ENCODE data around the gene KCNMA1. TPM values are rescaled to one million over a fixed set of nuclear protein-coding genes. Genes with fewer than 3 reads are reported as not detected.

KCNMA1 gene
- total and polyA plus RNA-seq, 4 donors, result 36.2 to 95.0 (median 54.3) TPM

GRCh38 chr10:77120012-77120411 lies 517.6 kb downstream of the KCNMA1 start:
- no peaks in the 10 kb centered on the region for H3K36me3 ChIP-seq (ENCODE audit: control insufficient read depth, insufficient read depth, low read length)
- H3K9me3 ChIP-seq (ENCODE audit: control insufficient read depth, insufficient read depth, low read length), result no peaks in the 10 kb centered on the region
- no peaks in the 10 kb centered on the region for H3K27me3 ChIP-seq (ENCODE audit: control insufficient read depth, insufficient read depth, low read length)
- H3K4me1 ChIP-seq (ENCODE audit: control insufficient read depth, insufficient read depth, low read length), result peaks cover 3% of the 10 kb centered on the region
- WGBS (ENCODE audit: insufficient coverage), result 50% methylated on average over 1 of the region's 4 CpGs
- H3K27ac ChIP-seq (ENCODE audit: low read depth, low read length), result no peak overlapping the region
- H3K4me3 ChIP-seq (ENCODE audit: low read depth, low read length), result no peak overlapping the region
- peak in 1 of 6 donors; percentile 72 for DNase-seq (ENCODE audit: low read depth in 4 of 6, low spot score in 6 of 6)

- Histone ChIP-seq H3K27me3 (ENCODE audit: control insufficient read depth, insufficient read depth, low read length) (no peaks in the 10 kb centered on the region), H3K4me3 (ENCODE audit: low read depth, low read length) (no peak overlapping the region), H3K36me3 (ENCODE audit: control insufficient read depth, insufficient read depth, low read length) (no peaks in the 10 kb centered on the region), H3K27ac (ENCODE audit: low read depth, low read length) (no peak overlapping the region), H3K9me3 (ENCODE audit: control insufficient read depth, insufficient read depth, low read length) (no peaks in the 10 kb centered on the region), H3K4me1 (ENCODE audit: control insufficient read depth, insufficient read depth, low read length) (peaks cover 3% of the 10 kb centered on the region)
- no peak for DNase-seq (ENCODE audit: low read depth in 4 of 6, low spot score in 6 of 6)
- WGBS (ENCODE audit: insufficient coverage), result 85% methylated on average over 6 of the region's 8 CpGs
These were observed 518.9 kb downstream of the KCNMA1 start for GRCh38 chr10:77118603-77119282.

GRCh38 chr10:77117501-77117900 lies 520.1 kb downstream of the KCNMA1 start:
- DNase-seq (ENCODE audit: low read depth in 4 of 6, low spot score in 6 of 6), result no peak
- Histone ChIP-seq H3K27ac (ENCODE audit: low read depth, low read length) (no peak overlapping the region), H3K4me1 (ENCODE audit: control insufficient read depth, insufficient read depth, low read length) (peaks cover 3% of the 10 kb centered on the region), H3K9me3 (ENCODE audit: control insufficient read depth, insufficient read depth, low read length) (no peaks in the 10 kb centered on the region), H3K4me3 (ENCODE audit: low read depth, low read length) (no peak overlapping the region), H3K36me3 (ENCODE audit: control insufficient read depth, insufficient read depth, low read length) (no peaks in the 10 kb centered on the region), H3K27me3 (ENCODE audit: control insufficient read depth, insufficient read depth, low read length) (no peaks in the 10 kb centered on the region)
- WGBS (ENCODE audit: insufficient coverage), result 67% methylated on average over 1 of the region's 2 CpGs

GRCh38 chr10:77116904-77117303 lies 520.7 kb downstream of the KCNMA1 start:
- Histone ChIP-seq H3K36me3 (ENCODE audit: control insufficient read depth, insufficient read depth, low read length) (no peaks in the 10 kb centered on the region), H3K9me3 (ENCODE audit: control insufficient read depth, insufficient read depth, low read length) (no peaks in the 10 kb centered on the region), H3K27me3 (ENCODE audit: control insufficient read depth, insufficient read depth, low read length) (no peaks in the 10 kb centered on the region), H3K27ac (ENCODE audit: low read depth, low read length) (no peak overlapping the region), H3K4me3 (ENCODE audit: low read depth, low read length) (no peak overlapping the region), H3K4me1 (ENCODE audit: control insufficient read depth, insufficient read depth, low read length) (peaks cover 2% of the 10 kb centered on the region)
- DNase-seq (ENCODE audit: low read depth in 4 of 6, low spot score in 6 of 6), result no peak
- WGBS (ENCODE audit: insufficient coverage), result no CpG with 5 or more reads among the region's 2 CpGs

GRCh38 chr10:77114181-77114821 lies 523.3 kb downstream of the KCNMA1 start:
- no peaks in the 10 kb centered on the region for H3K9me3 ChIP-seq (ENCODE audit: control insufficient read depth, insufficient read depth, low read length)
- 43% methylated on average over 3 of the region's 4 CpGs for WGBS (ENCODE audit: insufficient coverage)
- no peak for DNase-seq (ENCODE audit: low read depth in 4 of 6, low spot score in 6 of 6)
- H3K36me3 ChIP-seq (ENCODE audit: control insufficient read depth, insufficient read depth, low read length), result no peaks in the 10 kb centered on the region
- no peaks in the 10 kb centered on the region for H3K4me1 ChIP-seq (ENCODE audit: control insufficient read depth, insufficient read depth, low read length)
- no peaks in the 10 kb centered on the region for H3K27me3 ChIP-seq (ENCODE audit: control insufficient read depth, insufficient read depth, low read length)
- no peak overlapping the region for H3K27ac ChIP-seq (ENCODE audit: low read depth, low read length)
- H3K4me3 ChIP-seq (ENCODE audit: low read depth, low read length), result no peak overlapping the region

- no peaks in the 10 kb centered on the region for H3K36me3 ChIP-seq (ENCODE audit: control insufficient read depth, insufficient read depth, low read length)
- 44% methylated on average over 6 of the region's 12 CpGs for WGBS (ENCODE audit: insufficient coverage)
- no peaks in the 10 kb centered on the region for H3K9me3 ChIP-seq (ENCODE audit: control insufficient read depth, insufficient read depth, low read length)
- peak; percentile 24 to 90 (median 52) for DNase-seq (ENCODE audit: low read depth in 4 of 6, low spot score in 6 of 6)
- no peak overlapping the region for H3K4me3 ChIP-seq (ENCODE audit: low read depth, low read length)
- no peak overlapping the region for H3K27ac ChIP-seq (ENCODE audit: low read depth, low read length)
- no peaks in the 10 kb centered on the region for H3K27me3 ChIP-seq (ENCODE audit: control insufficient read depth, insufficient read depth, low read length)
- H3K4me1 ChIP-seq (ENCODE audit: control insufficient read depth, insufficient read depth, low read length), result no peaks in the 10 kb centered on the region
These were observed 525.7 kb downstream of the KCNMA1 start for GRCh38 chr10:77111611-77112550.

GRCh38 chr10:77110757-77111156 lies 526.9 kb downstream of the KCNMA1 start:
- no peaks in the 10 kb centered on the region for H3K27me3 ChIP-seq (ENCODE audit: control insufficient read depth, insufficient read depth, low read length)
- WGBS (ENCODE audit: insufficient coverage), result 66% methylated on average over 3 of the region's 4 CpGs
- DNase-seq (ENCODE audit: low read depth in 4 of 6, low spot score in 6 of 6), result peak in 1 of 6 donors; percentile 67
- H3K27ac ChIP-seq (ENCODE audit: low read depth, low read length), result no peak overlapping the region
- no peaks in the 10 kb centered on the region for H3K9me3 ChIP-seq (ENCODE audit: control insufficient read depth, insufficient read depth, low read length)
- H3K4me1 ChIP-seq (ENCODE audit: control insufficient read depth, insufficient read depth, low read length), result no peaks in the 10 kb centered on the region
- H3K36me3 ChIP-seq (ENCODE audit: control insufficient read depth, insufficient read depth, low read length), result no peaks in the 10 kb centered on the region
- no peak overlapping the region for H3K4me3 ChIP-seq (ENCODE audit: low read depth, low read length)

- H3K27ac ChIP-seq (ENCODE audit: low read depth, low read length), result no peak overlapping the region
- H3K4me1 ChIP-seq (ENCODE audit: control insufficient read depth, insufficient read depth, low read length), result no peaks in the 10 kb centered on the region
- DNase-seq (ENCODE audit: low read depth in 4 of 6, low spot score in 6 of 6), result no peak
- no peaks in the 10 kb centered on the region for H3K36me3 ChIP-seq (ENCODE audit: control insufficient read depth, insufficient read depth, low read length)
- no peaks in the 10 kb centered on the region for H3K9me3 ChIP-seq (ENCODE audit: control insufficient read depth, insufficient read depth, low read length)
- no peak overlapping the region for H3K4me3 ChIP-seq (ENCODE audit: low read depth, low read length)
- 72% methylated on average over 6 of the region's 9 CpGs for WGBS (ENCODE audit: insufficient coverage)
- H3K27me3 ChIP-seq (ENCODE audit: control insufficient read depth, insufficient read depth, low read length), result no peaks in the 10 kb centered on the region
These were observed 528.1 kb downstream of the KCNMA1 start for GRCh38 chr10:77109351-77109994.

- H3K4me3 ChIP-seq (ENCODE audit: low read depth, low read length), result no peak overlapping the region
- H3K36me3 ChIP-seq (ENCODE audit: control insufficient read depth, insufficient read depth, low read length), result no peaks in the 10 kb centered on the region
- no peaks in the 10 kb centered on the region for H3K9me3 ChIP-seq (ENCODE audit: control insufficient read depth, insufficient read depth, low read length)
- H3K27ac ChIP-seq (ENCODE audit: low read depth, low read length), result no peak overlapping the region
- no peaks in the 10 kb centered on the region for H3K27me3 ChIP-seq (ENCODE audit: control insufficient read depth, insufficient read depth, low read length)
- no peak for DNase-seq (ENCODE audit: low read depth in 4 of 6, low spot score in 6 of 6)
- H3K4me1 ChIP-seq (ENCODE audit: control insufficient read depth, insufficient read depth, low read length), result no peaks in the 10 kb centered on the region
- WGBS (ENCODE audit: insufficient coverage), result 92% methylated on average over 2 of the region's 3 CpGs
These were observed 530.9 kb downstream of the KCNMA1 start for GRCh38 chr10:77106676-77107075.

All from spinal cord (tissue), 10 donors.